BJ (cell line): Measurements from ENCODE around the gene MEF2C. TPM values are rescaled to one million over a fixed set of nuclear protein-coding genes. Genes with fewer than 3 reads are reported as not detected.

Experiments used
- CTCF ChIA-PET: fragments of 350-600 bp; formaldehyde crosslinking; extraction: SDS; loops from one replicate; lab custom pipeline; 2021; ENCODE audit warnings: antibody characterized with exemption, inconsistent platforms; lab: Yijun Ruan, JAX
- POLR2A ChIA-PET: fragments of 300-600 bp; sonication (Branson Sonifier 250); formaldehyde crosslinking; extraction: SDS; loops from one replicate; lab custom pipeline; 2021; ENCODE audit warnings: antibody characterized with exemption; lab: Charles Lee
- DNase-seq: peaks from one replicate; pipeline ENCODE4 v3.0.0-alpha.2; 2011; ENCODE audit warnings: low read depth
- H3K27me3 ChIP-seq: 2 replicates; pipeline ENCODE4 v1.6.0; 2011; ENCODE audit warnings: low read length; ENCODE audit not compliant: control insufficient read depth, insufficient read depth
- H3K36me3 ChIP-seq: 2 replicates; pipeline ENCODE4 v1.5.1; 2011; ENCODE audit warnings: low read length; ENCODE audit not compliant: control insufficient read depth, insufficient read depth
- H3K4me3 ChIP-seq: 2 replicates; pipeline ENCODE4 v1.5.1; 2011; ENCODE audit warnings: low read depth, mild to moderate bottlenecking, control low read depth, low read length
- CTCF ChIP-seq: IDR thresholded peaks from 2 replicates; pipeline ENCODE4 v1.5.1; 2011; ENCODE audit warnings: low read depth, mild to moderate bottlenecking, control low read depth, inconsistent platforms, low read length, moderate library complexity; ENCODE audit not compliant: insufficient read depth
- polyA plus RNA-seq: library from polyadenylated mRNA; depleted of rRNA; stranded (reverse); fragments of >200 nt; gene quantifications from 2 replicates; pipeline ENCODE4 v1.2.3, GENCODE V29; 2011

The MEF2C gene
- polyA plus RNA-seq, 1 experiment, result 1.6 TPM

DNA sequence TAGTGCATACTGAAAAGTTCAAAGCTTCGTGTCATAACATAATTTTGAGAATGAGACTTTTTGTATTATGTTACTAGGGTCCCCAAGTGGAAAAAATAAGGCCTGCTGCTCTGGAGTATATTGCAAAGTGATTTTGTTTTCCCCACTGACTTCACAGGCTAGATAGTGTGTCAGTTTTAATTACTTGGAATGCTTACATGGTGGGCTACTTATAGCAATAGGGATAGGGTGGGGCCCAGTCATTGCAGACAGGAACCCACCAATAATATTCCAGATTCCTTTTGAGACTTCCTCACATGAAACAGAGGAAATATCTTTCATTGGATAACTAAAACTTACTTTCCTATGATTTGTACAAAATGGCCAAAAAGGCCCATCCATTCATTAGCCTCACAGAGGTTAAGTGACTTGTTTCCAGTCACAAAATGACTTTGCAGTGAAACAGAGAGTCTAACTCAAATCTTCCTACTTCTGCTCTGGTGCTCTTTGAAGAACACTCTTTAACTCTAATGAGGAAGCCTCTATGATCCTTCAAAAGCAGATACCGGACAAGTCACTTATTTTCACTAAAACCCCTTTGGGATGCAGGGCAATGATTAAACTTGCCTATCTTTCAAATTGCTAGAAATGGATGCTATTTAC lies 16.2 kb upstream of the MEF2C start:
- Histone ChIP-seq H3K27me3 (no peaks in the 10 kb centered on the region), H3K4me3 (no peak overlapping the region), H3K36me3 (no peaks in the 10 kb centered on the region)
- ChIA-PET POLR2A (no interaction called here), CTCF (no interaction called here)
- DNase-seq, result no peak
- TF ChIP-seq CTCF, result no peak

GRCh38 chr5:88897748-88898147 lies 14.8 kb upstream of the MEF2C start:
- ChIA-PET CTCF (no interaction called here), POLR2A (no interaction called here)
- no peak for DNase-seq
- Histone ChIP-seq H3K27me3 (no peaks in the 10 kb centered on the region), H3K4me3 (no peak overlapping the region), H3K36me3 (no peaks in the 10 kb centered on the region)
- no peak for TF ChIP-seq CTCF

GRCh38 chr5:88895681-88896501 lies 12.9 kb upstream of the MEF2C start:
- Histone ChIP-seq H3K36me3 (no peaks in the 10 kb centered on the region), H3K27me3 (no peaks in the 10 kb centered on the region), H3K4me3 (no peak overlapping the region)
- POLR2A ChIA-PET, result no interaction called here
- no peak for TF ChIP-seq CTCF
- CTCF ChIA-PET, result no interaction called here
- no peak for DNase-seq

DNA sequence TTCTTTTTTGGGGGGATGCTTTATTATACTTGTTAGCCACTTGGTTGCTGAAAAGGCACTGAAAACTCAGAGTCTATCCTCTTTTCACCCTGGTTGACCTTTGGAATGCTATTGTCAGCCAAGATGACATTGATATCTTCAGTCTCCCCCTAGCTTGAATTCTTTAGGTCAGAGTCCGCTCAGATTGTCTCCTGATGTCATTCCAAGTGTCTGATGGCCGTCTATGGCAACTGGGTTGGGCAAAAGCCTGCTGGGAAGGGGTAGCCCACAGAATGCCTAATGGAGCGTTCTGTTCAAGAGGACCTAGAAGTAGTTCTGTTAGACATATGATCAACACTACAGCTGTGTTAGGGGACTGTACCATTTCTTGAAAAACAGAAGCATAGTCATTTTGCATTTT lies 9.7 kb upstream of the MEF2C start:
- Histone ChIP-seq H3K4me3 (no peak overlapping the region), H3K27me3 (no peaks in the 10 kb centered on the region), H3K36me3 (no peaks in the 10 kb centered on the region)
- DNase-seq, result no peak
- ChIA-PET POLR2A (no interaction called here), CTCF (no interaction called here)
- TF ChIP-seq CTCF, result no peak

DNA sequence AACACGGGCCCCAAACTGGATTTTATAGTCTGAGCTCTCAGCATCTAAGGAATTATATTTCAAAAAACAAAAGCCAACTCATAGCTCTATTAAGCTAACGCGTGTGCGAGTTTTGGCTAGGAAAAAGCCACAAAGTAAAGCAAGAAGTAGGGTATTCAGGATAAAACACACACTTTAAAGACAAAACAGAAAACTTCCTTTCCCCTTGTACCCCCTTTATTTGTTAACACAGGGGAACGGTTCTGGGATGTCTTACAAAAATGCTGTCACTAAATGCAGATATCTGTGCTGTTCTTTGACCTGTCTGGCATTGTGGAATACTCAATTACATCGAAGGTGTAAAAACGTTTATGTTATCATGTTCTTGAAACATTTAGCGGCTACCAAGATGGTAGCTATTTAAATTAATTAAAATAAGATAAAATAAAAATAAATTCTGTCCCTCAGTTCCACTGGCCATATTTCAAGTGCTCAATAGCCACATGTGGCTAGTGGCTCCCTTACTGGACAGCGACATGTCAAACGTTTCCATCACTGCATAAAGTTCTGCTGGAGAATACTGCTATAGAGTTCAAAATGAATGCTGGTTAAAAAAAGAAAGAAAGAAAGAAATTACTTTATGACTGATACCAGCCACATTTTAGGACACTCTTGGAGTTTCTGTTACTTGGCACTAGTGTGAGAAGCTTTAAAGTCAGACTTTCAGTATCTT lies 7.2 kb upstream of the MEF2C start:
- POLR2A ChIA-PET, result no interaction called here
- H3K4me3 ChIP-seq, result peak overlapping the region; percentile 55
- CTCF ChIA-PET, result interaction anchor here (1.8 kb wide), 1 partner anchor 161 kb away, joined by 6 read pairs; no protein-coding TSS in a partner anchor
- DNase-seq, result no peak
- H3K27me3 ChIP-seq, result no peaks in the 10 kb centered on the region
- H3K36me3 ChIP-seq, result no peaks in the 10 kb centered on the region
- no peak for TF ChIP-seq CTCF
